ENCODE measurements around the gene FARP1. TPM values are rescaled to one million over a fixed set of nuclear protein-coding genes. Genes with fewer than 3 reads are reported as not detected.

Gene FARP1
- total RNA-seq, 1 donor from 2014 or later, result 289 TPM

DNA sequence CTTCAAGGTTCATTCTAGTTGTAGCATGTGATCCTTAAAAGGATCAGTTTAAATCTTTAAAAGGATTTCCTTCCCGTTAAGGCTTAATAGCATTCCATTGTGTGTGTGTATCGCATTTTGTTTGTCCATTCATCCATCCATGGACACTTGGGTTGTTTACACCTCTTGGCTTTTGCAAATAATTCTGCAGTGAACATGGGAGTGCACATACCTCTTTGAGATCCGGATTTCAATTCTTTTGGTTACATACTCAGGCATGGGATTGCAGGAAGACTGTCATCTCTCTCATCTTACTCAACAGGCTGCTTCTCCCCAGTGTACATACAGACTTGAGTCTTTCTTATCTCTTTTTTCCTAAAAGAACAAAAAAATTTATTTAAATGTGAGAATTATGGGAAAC is 32.9 kb downstream of the FARP1 start:
- no peak overlapping the region for H3K4me3 Mint-ChIP-seq
- H3K36me3 Mint-ChIP-seq, result peaks cover 22% of the 10 kb centered on the region
- H3K27ac Mint-ChIP-seq, result peak overlapping the region; percentile 87

GRCh38 chr13:98176777-98177608 is 34.1 kb downstream of the FARP1 start, which contains the start of gene RNF113B:
Gene RNF113B, minus strand, starts transcription at chr13:98177269. Its CDS starts 33 bp downstream, at chr13:98177236.
- Mint-ChIP-seq H3K27me3 (ENCODE audit: low read depth) (no peaks in the 10 kb centered on the region), H3K4me3 (no peak within 1 kb of the TSS), H3K9me3 (peaks cover 3% of the 10 kb centered on the region), H3K36me3 (peaks cover 24% of the 10 kb centered on the region), H3K27ac (no peak within 1 kb of the TSS), H3K4me1 (peaks cover 55% of the 10 kb centered on the region)
- no peak for TF ChIP-seq CTCF (IDR thresholded peaks at IDR 0.05; ENCODE audit: unreplicated experiment)
- no peak for DNase-seq (ENCODE audit: low spot score in 2 of 2, unreplicated experiment in 2 of 2)

More for the DNA sequence above, 32.9 kb downstream of the FARP1 start:
- peaks cover 61% of the 10 kb centered on the region for H3K4me1 Mint-ChIP-seq
- no peak for TF ChIP-seq CTCF (IDR thresholded peaks at IDR 0.05; ENCODE audit: unreplicated experiment)
- no peaks in the 10 kb centered on the region for H3K27me3 Mint-ChIP-seq (ENCODE audit: low read depth)
- no peak for DNase-seq (ENCODE audit: low spot score in 2 of 2, unreplicated experiment in 2 of 2)
- H3K9me3 Mint-ChIP-seq, result peaks cover 3% of the 10 kb centered on the region

DNA sequence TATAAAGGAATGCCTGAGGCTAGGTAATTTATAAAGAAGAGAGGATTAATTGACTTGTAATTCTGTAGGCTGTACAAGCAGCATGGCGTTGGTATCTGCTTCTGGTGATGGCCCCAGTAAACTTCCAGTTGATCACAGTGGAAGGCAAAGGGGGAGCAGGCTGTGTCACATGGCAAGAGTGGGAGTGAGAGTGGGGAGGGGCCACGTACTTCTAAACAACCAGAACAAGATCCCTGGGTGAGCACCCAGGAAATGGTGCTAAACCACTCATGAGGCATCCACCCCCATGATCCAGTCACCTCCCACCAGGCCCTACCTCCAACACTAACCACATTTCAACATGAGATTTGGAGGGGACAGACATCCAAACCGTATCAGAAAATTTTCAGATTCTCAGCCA is 37.2 kb downstream of the FARP1 start:
- H3K27ac Mint-ChIP-seq, result peak overlapping the region; percentile 77
- H3K27me3 Mint-ChIP-seq (ENCODE audit: low read depth), result no peaks in the 10 kb centered on the region
- H3K4me3 Mint-ChIP-seq, result no peak overlapping the region
- no peak for TF ChIP-seq CTCF (IDR thresholded peaks at IDR 0.05; ENCODE audit: unreplicated experiment)
- peaks cover 45% of the 10 kb centered on the region for H3K4me1 Mint-ChIP-seq
- peaks cover 3% of the 10 kb centered on the region for H3K9me3 Mint-ChIP-seq
- peaks cover 24% of the 10 kb centered on the region for H3K36me3 Mint-ChIP-seq
- DNase-seq (ENCODE audit: low spot score in 2 of 2, unreplicated experiment in 2 of 2), result no peak

DNA sequence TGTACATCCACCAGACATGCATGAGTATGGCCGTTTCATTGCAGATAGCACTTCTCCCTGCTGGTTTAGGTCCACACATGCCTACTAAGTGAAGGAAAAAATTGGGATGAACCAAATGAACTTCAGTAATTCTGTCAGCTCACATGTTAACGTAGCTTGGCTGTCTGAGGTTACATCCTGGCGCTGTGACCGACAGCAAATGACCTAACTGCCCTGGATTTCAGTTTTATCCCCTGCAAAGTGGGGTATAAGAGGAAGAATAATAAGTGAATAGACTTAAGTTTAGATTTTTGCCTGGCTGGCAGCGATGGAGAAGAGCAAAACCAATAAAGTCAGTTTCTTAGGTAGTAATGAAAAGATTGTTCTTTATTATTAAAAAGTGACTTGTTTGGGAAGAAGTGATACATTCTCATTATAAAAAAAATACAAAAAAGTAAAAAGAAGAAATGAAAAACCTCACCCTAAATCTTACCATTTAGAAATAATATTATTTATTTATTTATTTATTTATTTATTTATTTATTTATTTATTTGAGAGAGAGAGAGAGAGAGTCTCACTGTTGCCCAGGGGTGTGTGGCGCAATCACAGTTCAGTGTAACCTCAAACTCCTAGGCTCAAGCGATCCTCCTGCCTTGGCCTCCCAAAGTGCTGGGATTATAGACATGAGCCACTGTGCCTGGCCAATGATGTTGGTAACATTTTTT is 38.4 kb downstream of the FARP1 start:
- Mint-ChIP-seq H3K4me1 (peaks cover 42% of the 10 kb centered on the region), H3K9me3 (peaks cover 4% of the 10 kb centered on the region), H3K4me3 (no peak overlapping the region), H3K27me3 (ENCODE audit: low read depth) (no peaks in the 10 kb centered on the region), H3K36me3 (peaks cover 23% of the 10 kb centered on the region), H3K27ac (peak overlapping the region; percentile 77)
- DNase-seq (ENCODE audit: low spot score in 2 of 2, unreplicated experiment in 2 of 2), result no peak
- no peak for TF ChIP-seq CTCF (IDR thresholded peaks at IDR 0.05; ENCODE audit: unreplicated experiment)

- no peak for TF ChIP-seq CTCF (IDR thresholded peaks at IDR 0.05; ENCODE audit: unreplicated experiment)
- peak overlapping the region; percentile 71 for H3K27ac Mint-ChIP-seq
- H3K4me3 Mint-ChIP-seq, result no peak overlapping the region
- DNase-seq (ENCODE audit: low spot score in 2 of 2, unreplicated experiment in 2 of 2), result no peak
- H3K9me3 Mint-ChIP-seq, result peaks cover 6% of the 10 kb centered on the region
- H3K27me3 Mint-ChIP-seq (ENCODE audit: low read depth), result no peaks in the 10 kb centered on the region
- H3K4me1 Mint-ChIP-seq, result peaks cover 47% of the 10 kb centered on the region
- H3K36me3 Mint-ChIP-seq, result peaks cover 22% of the 10 kb centered on the region
Observed at GRCh38 chr13:98182153-98182552, 39.3 kb downstream of the FARP1 start.

All from mesothelial cell of epicardium (in vitro differentiated cells).